GM10847 (cell line): ENCODE data around the gene SORCS2.

Experiments used
- POLR2A ChIP-seq: IDR thresholded peaks from 2 replicates; pipeline ENCODE4 v1.6.1; 2011; ENCODE audit not compliant: insufficient read length; ENCODE audit errors: extremely low read depth

SORCS2 gene

DNA sequence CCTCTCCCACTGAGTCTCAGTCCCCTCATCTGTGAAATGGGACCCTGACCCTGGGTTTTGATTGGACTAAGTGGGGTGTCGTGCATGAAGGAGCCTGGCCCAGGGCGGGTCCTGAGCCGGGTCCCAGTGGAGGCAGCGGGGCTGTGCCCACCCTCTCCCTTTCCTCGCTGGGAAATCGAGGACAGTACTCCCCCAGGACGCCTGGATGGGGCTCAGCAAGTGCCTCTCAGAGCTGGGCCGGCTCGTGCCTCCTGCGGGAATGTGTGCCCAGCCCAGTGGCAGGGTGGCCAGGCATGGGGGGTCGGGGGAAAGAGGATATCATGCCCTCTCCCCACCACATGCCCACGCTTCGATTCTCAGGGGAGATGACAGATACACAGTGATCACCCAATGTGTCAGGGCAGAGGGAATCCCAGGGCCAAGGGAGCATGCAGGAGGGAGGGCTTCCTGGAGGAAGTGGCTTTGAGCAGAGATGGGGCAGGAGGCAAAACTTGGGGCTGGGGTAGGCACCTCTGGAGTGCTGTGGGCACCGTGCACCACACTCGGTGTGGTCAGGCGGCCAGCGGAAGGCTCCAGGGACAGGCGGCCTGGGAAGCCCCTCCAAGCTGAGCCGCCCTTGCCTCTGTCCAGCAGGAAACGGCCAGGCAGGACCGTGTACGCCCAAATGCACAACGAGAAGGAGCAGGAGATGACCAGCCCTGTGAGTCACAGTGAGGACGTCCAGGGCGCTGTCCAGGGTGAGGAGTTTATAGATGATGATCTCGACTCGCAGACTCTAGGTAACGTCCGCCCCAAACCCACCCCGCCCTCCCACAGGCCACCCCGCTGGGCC, 544.3 kb downstream of the SORCS2 start:
- no peak for TF ChIP-seq POLR2A

DNA sequence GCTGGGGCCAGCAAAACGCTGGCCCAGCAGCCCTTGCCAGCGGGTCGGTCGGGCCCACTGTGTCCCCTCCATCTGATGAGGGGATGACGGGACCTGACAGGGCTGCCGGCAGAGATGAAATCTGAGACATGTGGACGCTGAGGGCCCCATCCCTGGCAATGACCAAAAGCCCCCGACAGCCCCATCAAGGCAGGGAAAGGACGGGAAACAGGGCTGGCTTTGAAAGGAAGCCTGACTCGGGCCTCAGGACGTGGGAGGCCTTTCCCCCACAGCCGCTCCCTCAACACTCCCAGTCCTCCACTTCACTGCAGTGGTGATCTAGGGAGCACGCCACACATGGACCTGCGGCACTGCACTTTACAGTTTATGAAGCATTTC, 544.9 kb downstream of the SORCS2 start:
- no peak for TF ChIP-seq POLR2A

DNA sequence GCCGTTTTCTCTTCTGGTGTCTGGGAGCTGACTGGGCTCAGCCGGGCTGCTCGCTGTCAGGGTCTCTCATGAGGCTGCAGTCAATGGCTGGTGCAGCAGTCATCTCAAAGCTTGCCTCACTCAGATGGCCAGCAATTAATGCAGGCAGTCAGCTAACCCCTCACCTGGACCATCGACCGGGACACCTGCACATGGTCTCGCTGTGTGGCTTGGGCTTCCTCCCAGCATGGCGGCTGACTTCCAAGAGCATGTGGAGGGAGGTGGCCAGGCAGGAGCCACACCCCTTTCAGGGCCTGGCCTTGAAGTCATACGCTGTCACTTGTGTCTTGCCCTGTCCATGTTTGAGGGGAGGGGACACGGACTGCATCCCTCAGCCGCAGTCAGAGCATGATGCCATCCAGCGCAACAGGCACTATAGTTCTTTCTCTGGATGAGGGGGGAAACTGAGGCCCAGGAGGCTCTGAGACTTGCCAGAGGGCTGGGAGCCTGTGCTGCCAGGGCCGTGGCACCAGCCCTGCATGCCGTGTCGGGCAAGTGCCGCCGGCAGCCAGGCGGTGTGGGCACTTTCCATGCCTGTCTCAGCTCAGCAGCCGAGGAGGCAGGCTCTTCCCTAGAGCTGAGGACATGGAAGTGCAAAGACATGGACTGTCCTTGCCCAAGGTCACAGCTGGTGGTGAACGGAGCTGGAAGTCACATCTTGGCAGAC, 545.6 kb downstream of the SORCS2 start:
- TF ChIP-seq POLR2A: no peak

DNA sequence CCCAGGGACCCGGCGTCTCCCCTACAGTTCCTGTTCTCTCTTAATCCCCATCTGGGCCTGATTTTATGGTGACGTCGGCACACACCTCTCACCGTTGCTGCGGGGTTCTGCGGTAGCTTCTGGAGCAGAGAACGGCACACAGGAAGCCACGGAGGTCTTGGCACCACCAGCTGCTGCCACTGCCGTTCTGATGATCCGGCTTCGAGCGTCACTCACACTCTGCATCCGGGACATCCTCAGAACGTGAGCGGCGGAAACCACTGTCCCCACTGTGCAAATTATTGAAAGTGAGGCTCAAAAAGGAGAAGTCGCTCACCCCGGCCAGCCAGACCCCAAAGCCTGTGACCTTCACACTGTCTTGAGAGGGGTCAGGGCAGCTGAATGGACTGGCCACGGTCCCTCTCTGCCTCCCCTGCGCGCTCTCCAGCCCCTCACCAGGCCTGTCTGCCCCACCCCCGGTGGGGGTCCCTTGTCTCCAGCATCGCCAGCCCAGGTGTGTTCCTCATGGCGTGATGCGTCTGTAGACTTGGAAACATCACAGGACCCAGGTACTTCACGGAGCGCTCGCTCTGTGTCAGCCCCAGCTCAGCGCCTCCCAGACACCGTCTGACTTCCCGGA, 546.2 kb downstream of the SORCS2 start:
- no peak for TF ChIP-seq POLR2A

DNA sequence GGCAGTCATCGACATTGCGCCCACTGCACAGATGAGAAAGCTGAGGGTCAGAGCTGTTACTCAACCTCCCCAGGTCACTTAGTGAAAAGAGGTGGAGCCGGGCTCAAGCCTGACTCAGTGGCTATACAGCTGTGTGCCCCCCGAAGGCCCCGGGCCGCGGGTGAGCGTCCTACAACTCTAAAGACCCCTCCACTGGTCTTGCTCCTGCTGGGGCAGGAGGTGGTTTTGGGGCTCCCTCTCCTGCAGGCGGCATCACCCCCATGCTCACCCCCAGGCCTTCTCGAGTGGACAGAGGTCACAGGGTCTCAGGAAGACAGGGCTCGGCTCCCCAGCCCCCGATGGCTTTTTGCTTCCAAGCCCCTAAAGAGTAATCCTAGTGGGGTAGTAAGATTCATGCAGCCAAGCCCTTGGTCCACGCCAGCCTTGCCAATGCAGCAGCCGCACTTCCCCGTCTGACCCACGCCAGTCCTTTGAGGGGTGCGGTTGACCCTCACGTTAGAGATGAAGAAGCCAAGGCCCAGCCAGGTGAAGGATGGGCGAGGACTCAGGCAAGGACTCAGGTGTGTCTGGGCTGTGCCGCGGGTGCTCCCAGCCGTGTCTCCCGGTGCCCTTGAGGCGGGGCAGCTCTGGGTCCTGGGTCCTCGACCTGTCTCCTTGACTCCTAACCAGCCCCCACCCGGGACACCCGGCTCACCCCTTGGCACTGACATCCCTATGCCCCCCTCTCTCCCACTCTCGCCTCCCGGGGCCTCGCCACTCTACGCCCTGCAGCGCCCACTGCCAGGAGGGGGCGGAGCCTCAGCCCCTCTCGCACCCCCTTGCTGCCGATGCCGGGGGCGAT, 547.0 kb downstream of the SORCS2 start:
- no peak for TF ChIP-seq POLR2A

DNA sequence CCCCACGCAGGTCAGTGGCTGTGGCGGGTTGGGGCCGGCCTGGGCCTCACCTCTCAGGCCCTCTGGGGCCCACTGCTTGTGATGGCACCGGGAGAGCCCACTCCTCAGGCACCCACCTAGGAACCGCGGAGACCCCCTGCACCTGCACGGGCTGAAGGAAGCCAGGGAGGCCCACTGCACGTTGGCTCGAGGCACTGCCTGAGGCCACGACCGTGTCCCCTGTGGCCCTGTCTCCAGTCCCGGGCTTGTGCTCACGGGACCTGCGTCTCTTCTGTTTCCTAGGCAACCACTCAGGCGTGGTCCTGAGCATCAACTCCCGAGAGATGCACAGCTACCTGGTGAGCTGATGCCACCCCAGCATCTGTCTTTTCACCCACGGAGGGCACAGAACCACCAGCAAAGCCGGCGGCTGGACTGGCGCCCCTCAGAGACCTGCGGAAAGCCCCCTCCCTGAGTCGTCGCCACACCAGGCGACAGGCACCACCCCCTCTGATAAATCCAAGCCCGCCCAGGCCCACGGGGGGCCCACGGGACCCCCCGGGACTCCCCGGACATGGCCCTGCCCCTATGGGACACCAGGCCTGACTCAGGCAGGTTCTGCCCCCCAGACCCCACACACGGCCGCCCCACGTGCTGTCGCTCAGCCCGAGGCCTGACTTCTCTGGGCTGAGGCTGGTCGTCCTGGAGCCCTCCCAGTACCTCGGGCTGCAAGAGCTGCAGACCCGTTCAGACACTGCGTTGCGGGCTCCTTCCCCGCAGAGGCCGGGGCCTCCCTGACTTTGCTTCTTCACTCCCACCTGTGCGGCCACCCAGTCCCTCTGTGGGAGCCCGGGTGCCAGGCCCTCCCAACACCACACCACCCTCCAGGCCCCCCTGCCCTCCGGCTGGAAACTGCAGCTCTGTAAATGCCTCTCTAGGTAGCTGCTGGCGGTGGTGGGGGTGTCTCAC, 547.9 kb downstream of the SORCS2 start:
- TF ChIP-seq POLR2A: no peak

DNA sequence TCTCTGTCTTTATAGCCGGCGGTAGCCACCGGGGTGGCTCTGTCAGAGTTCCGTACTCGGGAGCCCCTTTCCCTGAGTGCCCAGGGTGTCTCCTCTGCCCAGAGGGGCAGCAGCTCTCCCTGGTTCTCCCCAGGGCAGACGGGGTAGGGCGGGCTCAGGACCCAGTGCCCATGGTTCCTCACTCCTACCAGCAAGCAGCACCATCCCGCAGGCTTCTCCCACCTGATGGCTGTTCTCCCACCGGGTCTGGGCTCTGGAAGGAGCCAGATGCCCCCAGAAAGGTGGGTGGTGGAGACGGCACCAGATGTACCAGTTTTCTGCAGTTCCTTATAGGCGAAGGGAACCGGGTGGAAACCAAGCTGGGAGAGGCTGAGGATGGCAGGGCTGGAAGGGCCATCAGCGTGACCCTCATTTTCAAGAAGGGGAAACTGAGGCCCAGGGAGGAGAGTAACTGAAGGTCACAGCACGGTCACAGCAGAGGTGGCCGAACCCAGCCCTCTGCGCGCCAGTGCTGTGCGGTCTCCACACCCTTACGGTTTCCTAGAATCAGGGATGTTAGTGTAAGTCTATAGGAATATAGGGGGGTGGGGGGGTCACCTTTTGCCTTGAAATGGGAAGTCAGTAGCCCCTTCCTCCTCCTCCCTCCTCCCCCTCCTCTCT, 548.7 kb downstream of the SORCS2 start:
- TF ChIP-seq POLR2A: no peak

DNA sequence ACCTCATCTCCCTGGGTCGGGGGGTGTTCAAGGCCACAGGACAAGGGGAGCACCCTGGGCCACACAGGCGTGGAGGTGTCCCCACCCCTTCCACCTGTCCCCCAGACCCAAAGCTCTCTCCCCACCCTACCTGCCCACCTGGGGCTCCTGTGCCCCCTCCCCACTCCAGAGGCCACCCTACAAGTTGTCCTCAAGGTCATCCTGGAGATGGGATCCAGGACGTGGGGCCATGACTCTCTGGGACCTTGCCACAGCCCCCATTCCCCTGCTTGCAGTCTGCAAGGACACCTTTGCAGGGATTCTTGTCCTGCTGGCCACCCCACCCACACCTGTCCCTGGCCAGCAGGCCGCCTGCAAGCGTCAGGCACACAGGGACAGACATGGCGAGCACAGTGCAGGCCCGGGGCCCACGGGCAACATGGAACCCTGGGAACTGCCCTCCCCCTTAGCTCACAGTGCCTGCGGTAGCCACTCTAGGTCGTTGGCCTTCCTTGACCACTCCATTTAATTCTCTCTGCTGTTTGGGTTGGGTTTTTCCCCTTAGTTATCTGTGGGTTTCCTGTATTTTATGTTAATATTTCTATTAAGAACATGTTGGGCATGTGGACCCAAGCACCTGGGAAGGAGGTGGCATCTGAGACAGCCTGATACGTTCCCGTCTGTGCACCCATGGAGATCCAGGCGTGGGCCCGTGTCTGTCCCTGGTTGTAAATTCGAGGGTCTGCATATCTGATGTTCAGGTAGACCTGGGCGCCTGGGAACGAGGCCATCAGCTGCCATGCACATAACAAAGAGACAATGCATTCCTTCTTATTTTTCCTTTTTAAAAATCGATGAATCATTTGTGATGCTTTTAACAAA, 549.8 kb downstream of the SORCS2 start:
- no peak for TF ChIP-seq POLR2A

DNA sequence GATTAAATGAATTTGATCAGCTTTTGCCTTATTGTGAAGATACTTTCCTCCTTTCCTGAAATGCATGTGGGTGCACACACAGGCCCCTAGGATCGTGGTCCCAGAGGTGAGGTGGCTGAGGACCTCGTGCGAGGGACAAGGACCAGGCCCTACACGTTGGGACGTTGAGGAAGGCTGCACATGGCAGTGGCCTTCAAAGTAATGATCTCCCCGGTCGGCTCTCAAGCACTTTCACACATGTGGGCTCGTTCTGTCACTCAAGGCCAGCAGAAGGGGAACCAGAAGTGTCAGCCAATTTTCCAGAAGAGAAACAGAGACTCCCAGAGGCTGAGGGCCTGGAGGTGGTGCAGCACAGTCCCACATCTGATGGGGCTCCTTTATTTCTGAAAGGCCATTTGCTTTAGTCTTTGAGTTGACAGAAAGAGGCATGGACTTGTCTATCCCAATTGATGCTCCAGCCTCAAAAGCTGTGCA, 550.5 kb downstream of the SORCS2 start:
- TF ChIP-seq POLR2A: no peak

DNA sequence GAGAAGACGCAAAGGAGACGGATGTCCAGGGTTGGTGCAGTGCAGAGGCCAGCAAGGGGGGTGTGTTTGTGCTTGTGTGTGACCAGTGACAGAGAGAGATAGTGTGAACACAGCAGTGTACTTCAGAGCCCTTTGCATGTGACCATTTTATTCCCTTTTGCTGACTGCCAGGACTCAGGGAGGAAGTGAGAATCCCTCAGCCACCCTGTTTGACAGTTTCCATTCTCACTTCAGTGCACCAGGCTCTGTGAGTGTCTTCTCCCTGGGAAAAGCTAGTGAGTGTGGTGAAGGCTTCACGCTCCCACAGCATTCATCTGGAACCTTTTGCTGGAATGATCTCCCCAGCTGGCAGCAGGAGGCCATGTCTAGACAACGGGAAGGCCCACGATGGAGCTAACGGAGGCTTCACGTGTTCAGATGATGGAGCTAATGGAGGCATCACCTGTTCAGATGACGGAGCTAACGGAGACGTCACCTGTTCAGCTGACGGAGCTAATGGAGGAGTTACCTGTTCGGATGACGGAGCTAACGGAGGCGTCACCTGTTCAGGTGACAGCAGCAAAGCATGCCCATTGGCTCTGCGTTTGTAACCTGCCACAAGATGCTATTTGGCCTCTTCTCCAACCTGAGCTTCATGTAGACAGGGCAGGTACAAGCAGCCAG, 551.9 kb downstream of the SORCS2 start:
- no peak for TF ChIP-seq POLR2A

DNA sequence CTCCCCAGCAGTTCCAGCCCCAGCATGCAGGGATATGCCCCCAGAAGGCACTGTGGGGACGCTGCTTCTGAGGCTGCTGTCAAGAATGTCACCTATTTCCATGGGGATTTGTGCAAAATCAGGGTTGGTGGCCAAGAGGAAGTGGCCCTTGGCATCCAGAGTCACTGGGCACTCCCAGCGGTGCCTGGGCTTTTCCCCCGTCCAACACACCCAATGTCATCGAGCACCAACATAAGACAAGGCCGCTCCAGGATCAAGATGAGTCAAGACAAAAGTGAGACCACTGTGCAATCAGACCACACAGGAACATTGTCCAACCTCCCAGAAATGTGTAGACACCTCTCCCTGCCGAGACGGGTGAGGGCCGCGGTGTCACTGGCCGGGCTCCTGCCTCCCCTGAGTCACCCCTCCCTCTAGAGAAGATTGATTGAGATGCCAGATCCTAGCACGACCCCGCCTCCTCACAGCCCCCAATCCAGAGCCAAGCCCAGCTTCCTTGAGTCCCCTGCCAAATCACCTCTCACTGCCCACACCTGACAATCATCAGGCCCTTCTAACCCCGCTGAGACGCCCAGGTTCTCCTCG, 553.1 kb downstream of the SORCS2 start:
- TF ChIP-seq POLR2A: no peak
